ENCODE results near the gene INHBB. TPM values are rescaled to one million over a fixed set of nuclear protein-coding genes. Genes with fewer than 3 reads are reported as not detected.

INHBB gene
- total RNA-seq, 1 experiment from 2014 or later = 0.27 TPM

GRCh38 chr2:120396013-120396860 lies 50.3 kb downstream of the INHBB start:
- Histone ChIP-seq H3K9me3 (ENCODE audit: control insufficient read depth in 1 of 2, insufficient read depth in 1 of 2, low read depth in 1 of 2, low read length in 2 of 2) (no peaks in the 10 kb centered on the region), H3K4me3 (replicated peaks in 1 of 2; ENCODE audit: low read depth in 1 of 2, low read length in 2 of 2) (no peak overlapping the region), H3K27me3 (ENCODE audit: insufficient read depth, low read length) (no peaks in the 10 kb centered on the region), H3K27ac (ENCODE audit: low read depth, low read length) (no peak overlapping the region), H3K36me3 (ENCODE audit: control insufficient read depth in 1 of 2, insufficient read depth in 2 of 2, low read length in 2 of 2) (no peaks in the 10 kb centered on the region), H3K79me2 (ENCODE audit: insufficient read depth, low read length) (no peaks in the 10 kb centered on the region), H4K20me1 (ENCODE audit: insufficient read depth) (no peaks in the 10 kb centered on the region), H3K4me2 (ENCODE audit: low read length) (no peak overlapping the region; the same call in 1 of the 2 replicates), H3K9me2 (ENCODE audit: insufficient read depth) (no peaks in the 10 kb centered on the region), H3K9ac (ENCODE audit: low read length) (no peak overlapping the region), H2AFZ (ENCODE audit: low read depth, low read length, poor library complexity, severe bottlenecking) (no peak overlapping the region), H3K4me1 (ENCODE audit: control insufficient read depth in 1 of 2, insufficient read depth in 2 of 2, low read length in 2 of 2) (peaks cover 17 to 54% of the 10 kb centered on the region in 2 experiments)
- ATAC-seq (no peak), DNase-seq (ENCODE audit: low read depth, low spot score) (no peak)
- CTCF ChIA-PET = no interaction called here
- POLR2A ChIA-PET = interaction anchor here (0.6 kb wide), 1 partner anchor 14 kb away, joined by 3 read pairs; no protein-coding TSS in a partner anchor
- RAD21 ChIA-PET (ENCODE audit: low non-redundant PET in 1 of 2, low total read pairs in 2 of 2, uncharacterized antibody in 2 of 2, unreplicated experiment in 2 of 2) = no interaction called here
- TF ChIP-seq FOSL1 (IDR thresholded peaks at IDR 0.05; ENCODE audit: low read depth) (no peak), SRF (IDR thresholded peaks at IDR 0.05; ENCODE audit: low read depth) (no peak), POLR2AphosphoS5 (IDR thresholded peaks at IDR 0.05; ENCODE audit: low read depth, low read length) (no peak), ZNF274 (IDR thresholded peaks at IDR 0.05; ENCODE audit: low read depth, low read length) (no peak), POLR2A (IDR thresholded peaks at IDR 0.05; ENCODE audit: borderline replicate concordance, extremely low read depth, insufficient read depth, insufficient read length) (no peak), YY1 (IDR thresholded peaks at IDR 0.05; ENCODE audit: extremely low read depth, insufficient replicate concordance, low read depth, low read length) (no peak), EGR1 (IDR thresholded peaks at IDR 0.05; ENCODE audit: low read depth) (no peak), MAX (IDR thresholded peaks at IDR 0.05) (no peak), RAD21 (IDR thresholded peaks at IDR 0.05; ENCODE audit: low read depth) (no peak), CBX3 (IDR thresholded peaks at IDR 0.05; ENCODE audit: low read depth) (no peak), CEBPB (IDR thresholded peaks at IDR 0.05; ENCODE audit: low read depth) (no peak), ZFX (IDR thresholded peaks at IDR 0.05) (no peak)
- intact Hi-C loops (cut with micrococcal nuclease) = no loop called here
- no TSS peak for BruUV-seq (replicated peaks)

Data from HCT116 (cell line).